Measurements from ENCODE around the gene CWF19L1. TPM values are rescaled to one million over a fixed set of nuclear protein-coding genes. Genes with fewer than 3 reads are reported as not detected.
"Not testable (repeated sequence)": the region's sequence is repeated elsewhere in the genome, so short reads cannot be mapped to it uniquely, and the experiment has no call there.

Gene CWF19L1
- polyA plus RNA-seq (ENCODE audit: insufficient read length in 4 of 4), result 10 to 100 TPM; 21.5 to 32.5 (median 32.0) TPM

GRCh38 chr10:100267239-100268104 is at the start of gene CWF19L1:
Gene CWF19L1 (minus strand): TSS chr10:100267638. CDS start chr10:100267593, 45 bp downstream.
- DNase-seq (ENCODE audit: low read depth in 4 of 4, low spot score in 3 of 4), result peak; percentile 78 to 82 (median 80)

- no peak for DNase-seq (ENCODE audit: low read depth in 4 of 4, low spot score in 3 of 4)
Measured at GRCh38 chr10:100315615-100316014, 48.2 kb upstream of the CWF19L1 start.

DNA sequence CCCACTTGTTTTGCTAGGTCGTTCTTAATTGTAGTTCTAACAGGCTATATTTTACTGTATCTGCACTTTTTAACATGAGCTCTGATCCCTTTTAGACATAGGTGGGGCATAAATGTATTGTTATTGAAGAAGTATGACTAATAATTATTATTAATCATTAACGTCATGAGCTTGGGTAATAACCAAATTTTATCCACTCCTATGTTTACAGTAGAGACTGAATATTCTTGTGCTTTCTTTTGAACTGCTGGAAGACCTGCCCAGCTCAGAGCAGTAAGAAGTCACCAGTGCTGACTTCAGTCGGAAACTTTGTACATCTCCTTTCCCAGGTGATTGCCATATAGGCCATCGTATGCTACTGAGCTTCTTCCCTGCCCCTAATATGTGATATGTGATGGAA is 43.9 kb upstream of the CWF19L1 start:
- DNase-seq (ENCODE audit: low read depth in 4 of 4, low spot score in 3 of 4), result no peak

- no peak for DNase-seq (ENCODE audit: low read depth in 4 of 4, low spot score in 3 of 4)
Measured at GRCh38 chr10:100307684-100308083, 40.2 kb upstream of the CWF19L1 start.

DNA sequence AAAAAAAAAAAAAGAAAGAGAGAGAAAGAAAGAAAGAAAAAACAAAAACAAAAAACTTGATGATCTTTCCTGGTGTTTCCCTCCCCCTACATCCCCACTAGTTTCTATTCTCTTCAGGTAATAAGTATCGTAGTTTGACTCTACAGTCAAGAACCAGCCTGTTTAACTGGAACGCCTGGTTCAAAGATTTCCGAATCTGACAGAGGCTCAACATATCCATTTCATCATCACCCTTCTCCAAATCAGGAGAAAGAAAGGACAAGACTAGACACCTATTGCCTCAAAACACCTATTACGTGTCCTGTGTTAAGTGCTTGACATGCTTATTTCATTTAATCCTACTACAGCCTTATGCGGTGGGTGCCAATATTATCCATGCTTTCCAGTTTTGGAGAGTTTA is 39.4 kb upstream of the CWF19L1 start:
- no peak for DNase-seq (ENCODE audit: low read depth in 4 of 4, low spot score in 3 of 4)

- DNase-seq (ENCODE audit: low read depth in 4 of 4, low spot score in 3 of 4), result no peak
Measured at GRCh38 chr10:100304414-100304813, 37.0 kb upstream of the CWF19L1 start.

GRCh38 chr10:100303724-100304319 is 36.4 kb upstream of the CWF19L1 start:
- no peak for DNase-seq (ENCODE audit: low read depth in 4 of 4, low spot score in 3 of 4)

DNA sequence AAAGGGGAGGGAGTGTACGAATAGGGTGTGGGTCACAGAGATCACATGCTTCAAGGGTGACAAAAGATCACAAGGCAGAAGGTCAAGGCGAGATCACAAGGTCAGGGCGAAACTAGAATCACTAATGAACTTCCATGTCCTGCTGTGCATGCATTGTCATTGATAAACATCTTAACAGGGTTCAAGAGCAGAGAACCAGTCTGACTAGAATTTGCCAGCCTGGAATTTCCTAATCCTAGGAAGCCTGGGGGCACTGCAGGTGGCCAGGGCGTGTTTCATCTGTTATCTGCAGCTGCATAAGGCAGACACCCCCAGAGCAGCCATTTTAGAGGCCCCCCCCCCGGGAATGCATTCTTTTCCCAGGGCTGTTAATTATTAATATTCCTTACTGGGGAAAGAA is 33.7 kb upstream of the CWF19L1 start:
- DNase-seq (ENCODE audit: low read depth in 4 of 4, low spot score in 3 of 4), result not testable (repeated sequence)

- DNase-seq (ENCODE audit: low read depth in 4 of 4, low spot score in 3 of 4), result no peak
Measured at GRCh38 chr10:100297242-100297641, 29.8 kb upstream of the CWF19L1 start.

DNA sequence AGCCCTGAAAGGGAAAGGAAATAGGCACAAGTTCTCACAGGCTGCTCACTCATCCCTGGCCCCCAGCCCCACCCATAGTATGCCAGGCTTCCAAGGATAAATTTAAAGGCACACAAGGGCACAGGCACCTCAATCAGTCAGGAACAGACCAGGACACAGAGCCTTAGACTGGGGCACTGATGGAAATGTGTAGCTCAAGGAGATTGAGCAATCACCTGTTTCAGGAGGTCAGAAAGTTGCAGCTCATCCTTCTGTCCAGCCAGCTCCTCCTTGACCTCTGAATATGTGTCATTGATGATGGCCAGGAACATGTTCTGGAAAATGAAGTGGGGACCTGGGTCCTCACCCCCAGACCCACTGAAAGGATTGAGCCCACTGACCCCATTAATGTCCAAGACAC is 25.6 kb upstream of the CWF19L1 start:
- no peak for DNase-seq (ENCODE audit: low read depth in 4 of 4, low spot score in 3 of 4)

DNA sequence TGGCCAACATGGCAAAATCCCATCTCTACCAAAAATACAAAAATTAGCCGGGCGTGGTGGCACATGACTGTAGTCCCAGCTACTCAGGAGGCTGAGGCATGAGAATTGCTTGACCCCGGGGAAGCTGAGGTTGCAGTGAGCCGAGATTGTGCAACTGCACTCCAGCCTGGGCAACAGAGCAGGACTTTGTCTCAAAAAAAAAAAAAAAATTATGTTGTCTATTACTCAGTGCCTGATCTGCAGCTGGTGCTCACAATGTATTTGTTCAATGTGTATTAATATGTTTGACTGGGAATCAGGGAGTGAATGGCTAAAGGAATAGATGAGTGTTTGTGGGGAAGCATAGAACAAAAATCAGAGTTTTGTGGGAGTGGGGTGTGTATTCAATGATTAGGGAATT is 24.9 kb upstream of the CWF19L1 start:
- DNase-seq (ENCODE audit: low read depth in 4 of 4, low spot score in 3 of 4), result not testable (repeated sequence)

DNA sequence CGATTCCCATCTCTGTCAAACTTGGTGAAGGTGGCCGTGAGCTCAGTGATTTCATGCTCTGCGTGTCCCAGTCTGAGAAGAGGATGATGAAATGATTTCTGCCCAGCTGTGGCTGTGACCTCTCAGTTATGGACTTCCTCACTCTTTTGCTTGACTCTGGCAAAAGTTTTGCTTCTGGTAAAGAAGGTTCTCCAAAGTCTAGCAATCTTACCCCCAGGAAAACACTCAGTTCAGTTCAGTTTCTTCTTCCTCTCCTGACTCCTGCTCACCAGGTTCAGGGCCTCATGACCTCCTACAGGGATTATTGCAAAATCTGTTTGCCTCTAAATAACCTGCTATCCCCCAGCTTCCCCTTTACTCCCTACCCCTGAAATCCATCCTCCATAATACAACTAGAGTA is 23.9 kb upstream of the CWF19L1 start:
- no peak for DNase-seq (ENCODE audit: low read depth in 4 of 4, low spot score in 3 of 4)

DNA sequence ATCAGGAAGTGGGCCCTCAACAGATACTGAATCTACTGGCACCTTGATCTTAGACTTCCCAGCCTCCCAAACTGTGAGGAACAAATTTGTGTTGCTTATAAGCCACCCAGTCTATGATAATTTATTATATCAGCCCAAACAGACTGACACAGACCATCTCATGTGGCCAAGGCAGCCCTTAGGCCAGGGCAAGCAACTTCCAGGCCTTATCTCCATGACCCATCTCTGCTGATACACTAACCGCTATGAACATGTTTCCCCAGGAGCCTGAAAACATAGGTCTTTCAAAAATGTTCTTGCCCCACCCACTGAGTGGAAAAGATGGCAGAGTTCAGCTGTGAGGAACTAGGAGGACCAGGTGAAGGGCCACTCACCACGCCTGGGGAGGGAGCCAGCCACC is 22.2 kb upstream of the CWF19L1 start:
- no peak for DNase-seq (ENCODE audit: low read depth in 4 of 4, low spot score in 3 of 4)

- no peak for DNase-seq (ENCODE audit: low read depth in 4 of 4, low spot score in 3 of 4)
Measured at GRCh38 chr10:100288196-100288595, 20.8 kb upstream of the CWF19L1 start.

- DNase-seq (ENCODE audit: low read depth in 4 of 4, low spot score in 3 of 4), result no peak
Measured at GRCh38 chr10:100287756-100288155, 20.3 kb upstream of the CWF19L1 start.

- peak; percentile 66 to 73 (median 71) for DNase-seq (ENCODE audit: low read depth in 4 of 4, low spot score in 3 of 4)
Measured at GRCh38 chr10:100286051-100287033, 18.9 kb upstream of the CWF19L1 start, which contains the start of gene BLOC1S2. Gene BLOC1S2 (minus strand): TSS chr10:100286680. CDS start chr10:100286659, 21 bp downstream.

DNA sequence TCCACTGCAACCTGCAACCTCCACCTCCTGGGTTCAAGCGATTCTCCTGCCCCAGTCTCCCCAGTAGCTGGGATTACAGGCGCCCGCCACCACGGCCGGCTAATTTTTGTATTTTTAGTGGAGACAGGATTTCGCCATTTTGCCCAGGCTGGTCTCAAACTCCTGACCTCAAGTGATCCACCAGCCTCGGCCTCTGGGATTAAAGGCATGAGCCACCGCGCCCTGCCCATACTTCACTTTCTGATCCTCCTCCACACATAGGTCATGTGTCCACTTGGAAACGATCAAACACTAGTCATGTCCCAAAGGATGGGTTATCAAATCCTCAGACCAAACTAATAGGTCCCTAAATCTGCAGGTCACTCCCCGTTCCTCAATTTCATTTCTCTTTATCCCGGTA is 17.9 kb upstream of the CWF19L1 start:
- DNase-seq (ENCODE audit: low read depth in 4 of 4, low spot score in 3 of 4), result not testable (repeated sequence)

GRCh38 chr10:100282907-100283306 is 15.5 kb upstream of the CWF19L1 start:
- no peak for DNase-seq (ENCODE audit: low read depth in 4 of 4, low spot score in 3 of 4)

DNA sequence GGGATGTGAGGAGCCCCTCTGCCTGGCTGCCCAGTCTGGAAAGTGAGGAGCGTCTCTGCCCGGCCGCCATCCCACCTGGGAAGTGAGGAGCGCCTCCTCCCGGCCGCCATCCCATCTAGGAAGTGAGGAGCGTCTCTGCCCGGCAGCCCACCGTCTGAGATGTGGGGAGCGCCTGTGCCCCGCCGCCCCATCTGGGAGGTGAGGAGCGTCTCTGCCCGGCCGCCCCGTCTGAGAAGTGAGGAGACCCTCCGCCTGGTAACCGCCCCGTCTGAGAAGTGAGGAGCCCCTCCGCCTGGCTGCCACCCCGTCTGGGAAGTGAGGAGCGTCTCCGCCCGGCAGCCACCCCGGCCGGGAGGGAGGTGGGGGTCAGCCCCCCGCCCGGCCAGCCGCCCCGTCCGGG is 9.5 kb upstream of the CWF19L1 start:
- DNase-seq (ENCODE audit: low read depth in 4 of 4, low spot score in 3 of 4), result not testable (repeated sequence)

- no peak for DNase-seq (ENCODE audit: low read depth in 4 of 4, low spot score in 3 of 4)
Measured at GRCh38 chr10:100265821-100266485, 1.5 kb downstream of the CWF19L1 start.
